Neural progenitor cell (in vitro differentiated cells): ENCODE results near the gene FAM229A. TPM values are rescaled to one million over a fixed set of nuclear protein-coding genes. Genes with fewer than 3 reads are reported as not detected.

Experiments used
- DNase-seq: peaks from one replicate; pipeline ENCODE4 v3.0.0-alpha.2; 2016; ENCODE audit warnings: low spot score
- H2AFZ ChIP-seq: fragments of 200-600 bp; sonication (generic); replicated peaks from 2 replicates; pipeline ENCODE4 v1.6.1; 2016; ENCODE audit warnings: antibody characterized with exemption
- H3F3A ChIP-seq: fragments of 200-600 bp; sonication (generic); 2 replicates; pipeline ENCODE4 v1.6.1; 2016; ENCODE audit warnings: antibody characterized with exemption, low read depth
- H3K27ac ChIP-seq: fragments of 200-600 bp; sonication (generic); 2 replicates; pipeline ENCODE4 v1.5.1; 2016; ENCODE audit warnings: mild to moderate bottlenecking
- H3K27me3 ChIP-seq: fragments of 200-600 bp; sonication (generic); 2 replicates; pipeline ENCODE4 v1.6.1; 2016; ENCODE audit warnings: mild to moderate bottlenecking, moderate library complexity
- H3K36me3 ChIP-seq: fragments of 200-600 bp; sonication (generic); 2 replicates; pipeline ENCODE4 v1.5.1; 2016
- H3K4me1 ChIP-seq: fragments of 200-600 bp; sonication (generic); 2 replicates; pipeline ENCODE4 v1.6.1; 2016; ENCODE audit warnings: mixed run types
- H3K4me2 ChIP-seq: fragments of 200-600 bp; sonication (generic); 2 replicates; pipeline ENCODE4 v1.6.1; 2016
- H3K4me3 ChIP-seq: fragments of 200-600 bp; sonication (generic); 2 replicates; pipeline ENCODE4 v1.5.1; 2016
- H3K79me2 ChIP-seq: fragments of 200-600 bp; sonication (generic); 2 replicates; pipeline ENCODE4 v1.6.1; 2016; ENCODE audit warnings: low read depth
- H3K9ac ChIP-seq: fragments of 200-600 bp; sonication (generic); 2 replicates; pipeline ENCODE4 v1.6.1; 2016
- H3K9me3 ChIP-seq: fragments of 200-600 bp; sonication (generic); 2 replicates; pipeline ENCODE4 v1.5.1; 2016; ENCODE audit warnings: low read depth
- H4K20me1 ChIP-seq: fragments of 200-600 bp; sonication (generic); 2 replicates; pipeline ENCODE4 v1.6.1; 2016; ENCODE audit warnings: low read depth
- H3K27ac Mint-ChIP-seq: 3 replicates; pipeline ENCODE4 v1.8.0; 2021; ENCODE audit warnings: mixed read lengths
- H3K27me3 Mint-ChIP-seq: 2 replicates; pipeline ENCODE4 v1.8.0; 2022; ENCODE audit warnings: low read depth, mild to moderate bottlenecking, inconsistent platforms, moderate library complexity, mixed read lengths; ENCODE audit not compliant: insufficient read depth
- H3K36me3 Mint-ChIP-seq: 3 replicates; pipeline ENCODE4 v1.8.0; 2021; ENCODE audit warnings: mixed read lengths
- H3K4me1 Mint-ChIP-seq: 3 replicates; pipeline ENCODE4 v1.8.0; 2021; ENCODE audit warnings: mixed read lengths
- H3K4me3 Mint-ChIP-seq: 3 replicates; pipeline ENCODE4 v1.8.0; 2021; ENCODE audit warnings: mild to moderate bottlenecking, moderate library complexity, mixed read lengths
- H3K9me3 Mint-ChIP-seq: 3 replicates; pipeline ENCODE4 v1.8.0; 2020; ENCODE audit warnings: mixed read lengths
- EZH2 ChIP-seq: fragments of 200-600 bp; sonication (generic); IDR thresholded peaks from 2 replicates; pipeline ENCODE4 v1.6.1; 2017; ENCODE audit warnings: antibody characterized with exemption, mild to moderate bottlenecking, moderate library complexity
- EZH2phosphoT487 ChIP-seq: fragments of 200-600 bp; sonication (generic); IDR thresholded peaks from 2 replicates; pipeline ENCODE4 v1.6.1; 2017; ENCODE audit warnings: antibody characterized with exemption
- total RNA-seq: library from RNA; depleted of rRNA; stranded (reverse); fragments of >200 nt; gene quantifications from 2 replicates; pipeline ENCODE4 v1.2.3, GENCODE V29; 2015; ENCODE audit warnings: low replicate concordance
- TF ChIP-seq, protein P1 (sequence below): fragments of 200-600 bp; sonication (generic); IDR thresholded peaks from 2 replicates; pipeline ENCODE4 v1.5.1; 2017; ENCODE audit warnings: antibody characterized with exemption, mild to moderate bottlenecking

Gene FAM229A
- total RNA-seq, 1 donor from 2014 or later = 3.8 TPM

DNA sequence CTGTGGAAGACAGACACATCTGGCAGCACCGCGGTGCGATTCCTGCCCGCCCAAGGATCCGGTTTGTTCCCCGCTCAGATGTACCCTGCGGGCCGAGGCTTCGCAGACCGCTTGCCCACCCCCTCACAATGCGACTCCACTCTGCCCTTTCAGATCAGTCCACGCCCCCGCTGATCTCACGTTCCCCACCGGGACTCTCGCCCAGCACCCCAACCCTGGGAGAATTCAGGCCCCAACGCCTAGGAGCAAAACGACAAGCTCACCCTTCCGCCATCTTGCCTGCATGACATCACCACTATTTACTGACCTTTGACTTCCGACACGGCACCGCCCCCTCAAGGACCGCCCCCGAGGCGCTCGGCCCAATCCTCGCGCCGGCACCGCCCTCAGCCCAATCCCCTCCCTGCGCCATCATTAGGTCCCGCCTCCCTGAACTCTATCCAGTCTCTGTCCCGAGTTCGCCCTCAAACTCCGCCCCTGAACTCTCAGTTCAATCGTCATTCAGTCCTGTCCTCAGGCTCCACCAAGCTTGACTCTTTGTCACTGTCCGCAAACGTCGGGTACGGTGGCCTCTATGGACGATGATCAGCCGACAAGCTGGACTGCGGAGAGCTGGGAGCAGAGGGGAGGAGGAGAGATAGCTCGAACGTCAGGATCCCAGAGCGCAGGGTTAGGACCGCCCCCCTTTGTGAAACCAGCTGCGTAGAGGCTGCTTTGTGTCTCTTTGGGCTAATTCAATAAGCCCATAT, 32.0 kb upstream of the FAM229A start, which contains the start of gene BSDC1:
BSDC1 (minus strand) TSS at position 301 of the 749 bp plus-strand sequence; CDS start at position 274, 27 bp downstream.
- H3K27me3 Mint-ChIP-seq = no peaks in the 10 kb centered on the region
- peak within 1 kb of the TSS; percentile 100 for H3K4me3 Mint-ChIP-seq
- H3K9me3 ChIP-seq = no peaks in the 10 kb centered on the region
- H3F3A ChIP-seq = peaks cover 18% of the 10 kb centered on the region
- peaks cover 14% of the 10 kb centered on the region for H4K20me1 ChIP-seq
- peak; percentile 99 for DNase-seq
- TF ChIP-seq EZH2 (no peak), EZH2phosphoT487 (no peak)
- TF ChIP-seq, protein P1, sequence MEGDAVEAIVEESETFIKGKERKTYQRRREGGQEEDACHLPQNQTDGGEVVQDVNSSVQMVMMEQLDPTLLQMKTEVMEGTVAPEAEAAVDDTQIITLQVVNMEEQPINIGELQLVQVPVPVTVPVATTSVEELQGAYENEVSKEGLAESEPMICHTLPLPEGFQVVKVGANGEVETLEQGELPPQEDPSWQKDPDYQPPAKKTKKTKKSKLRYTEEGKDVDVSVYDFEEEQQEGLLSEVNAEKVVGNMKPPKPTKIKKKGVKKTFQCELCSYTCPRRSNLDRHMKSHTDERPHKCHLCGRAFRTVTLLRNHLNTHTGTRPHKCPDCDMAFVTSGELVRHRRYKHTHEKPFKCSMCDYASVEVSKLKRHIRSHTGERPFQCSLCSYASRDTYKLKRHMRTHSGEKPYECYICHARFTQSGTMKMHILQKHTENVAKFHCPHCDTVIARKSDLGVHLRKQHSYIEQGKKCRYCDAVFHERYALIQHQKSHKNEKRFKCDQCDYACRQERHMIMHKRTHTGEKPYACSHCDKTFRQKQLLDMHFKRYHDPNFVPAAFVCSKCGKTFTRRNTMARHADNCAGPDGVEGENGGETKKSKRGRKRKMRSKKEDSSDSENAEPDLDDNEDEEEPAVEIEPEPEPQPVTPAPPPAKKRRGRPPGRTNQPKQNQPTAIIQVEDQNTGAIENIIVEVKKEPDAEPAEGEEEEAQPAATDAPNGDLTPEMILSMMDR = no peak
- peaks cover 24% of the 10 kb centered on the region for H3K4me1 Mint-ChIP-seq
- no peaks in the 10 kb centered on the region for H3K27me3 ChIP-seq
- H3K4me1 ChIP-seq = peaks cover 14% of the 10 kb centered on the region
- peak within 1 kb of the TSS; percentile 89 for H2AFZ ChIP-seq
- peak within 1 kb of the TSS; percentile 99 for H3K4me2 ChIP-seq
- peak within 1 kb of the TSS; percentile 100 for H3K27ac Mint-ChIP-seq
- H3K9ac ChIP-seq = peak within 1 kb of the TSS; percentile 98
- H3K4me3 ChIP-seq = peak within 1 kb of the TSS; percentile 88
- H3K36me3 ChIP-seq = no peaks in the 10 kb centered on the region
- H3K36me3 Mint-ChIP-seq = peaks cover 4% of the 10 kb centered on the region
- H3K79me2 ChIP-seq = peaks cover 45% of the 10 kb centered on the region
- peaks cover 2% of the 10 kb centered on the region for H3K9me3 Mint-ChIP-seq
- H3K27ac ChIP-seq = peak within 1 kb of the TSS; percentile 98

DNA sequence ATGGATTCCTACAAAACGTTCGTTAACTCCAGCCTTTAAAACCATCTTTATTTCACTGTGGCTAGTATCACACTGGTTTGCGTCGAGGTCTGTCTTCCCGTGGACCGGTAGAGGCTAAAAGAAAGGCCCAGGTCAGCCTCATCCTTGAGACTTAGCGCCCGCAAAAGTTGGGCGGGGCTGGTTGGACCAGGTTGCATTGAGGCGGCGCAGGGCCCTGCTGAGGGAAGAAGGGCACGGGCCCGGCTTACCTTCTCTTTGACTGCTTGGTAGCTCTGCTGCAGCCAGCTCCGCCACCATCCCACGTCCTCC, 31.5 kb upstream of the FAM229A start:
- TF ChIP-seq EZH2phosphoT487 (no peak), EZH2 (no peak)
- TF ChIP-seq, protein P1 = no peak
- Mint-ChIP-seq H3K4me1 (peaks cover 24% of the 10 kb centered on the region), H3K27ac (peak overlapping the region; percentile 100), H3K27me3 (no peaks in the 10 kb centered on the region), H3K36me3 (peaks cover 4% of the 10 kb centered on the region), H3K9me3 (peaks cover 2% of the 10 kb centered on the region), H3K4me3 (peak overlapping the region; percentile 100)
- Histone ChIP-seq H3K9ac (peak overlapping the region; percentile 98), H3K9me3 (no peaks in the 10 kb centered on the region), H3K4me1 (peaks cover 14% of the 10 kb centered on the region), H3K27ac (peak overlapping the region; percentile 90), H3K79me2 (peaks cover 45% of the 10 kb centered on the region), H3F3A (peaks cover 18% of the 10 kb centered on the region), H2AFZ (peak overlapping the region; percentile 89), H3K27me3 (no peaks in the 10 kb centered on the region), H3K4me3 (peak overlapping the region; percentile 88), H3K4me2 (peak overlapping the region; percentile 97), H3K36me3 (no peaks in the 10 kb centered on the region), H4K20me1 (peaks cover 14% of the 10 kb centered on the region)
- peak; percentile 75 for DNase-seq

DNA sequence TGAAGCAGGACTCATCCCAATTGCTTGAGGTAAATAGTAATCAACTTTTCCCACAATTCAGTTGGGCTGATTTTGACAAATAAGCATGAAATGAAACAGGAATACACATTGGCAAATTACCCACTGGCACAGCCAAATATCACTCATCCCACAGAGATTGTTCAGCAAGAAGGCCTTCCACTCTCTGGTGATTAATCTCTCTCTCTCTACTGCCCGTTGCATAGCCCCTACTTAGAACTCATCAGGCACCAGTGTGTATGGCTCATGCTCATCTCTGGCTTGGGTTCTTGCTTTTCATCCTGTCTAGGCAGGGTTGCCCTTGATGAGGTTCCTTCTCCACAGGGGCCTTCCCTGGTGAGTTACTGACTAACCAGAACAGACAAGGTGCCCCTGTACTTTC, 30.9 kb upstream of the FAM229A start:
- Mint-ChIP-seq H3K4me3 (peak overlapping the region; percentile 100), H3K4me1 (peaks cover 24% of the 10 kb centered on the region), H3K9me3 (peaks cover 2% of the 10 kb centered on the region), H3K27me3 (no peaks in the 10 kb centered on the region), H3K36me3 (peaks cover 4% of the 10 kb centered on the region), H3K27ac (no peak overlapping the region)
- Histone ChIP-seq H3K9me3 (no peaks in the 10 kb centered on the region), H3F3A (peaks cover 18% of the 10 kb centered on the region), H2AFZ (no peak overlapping the region), H3K79me2 (peaks cover 45% of the 10 kb centered on the region), H3K9ac (peak overlapping the region; percentile 98), H3K4me3 (peak overlapping the region; percentile 88), H3K36me3 (no peaks in the 10 kb centered on the region), H3K27me3 (no peaks in the 10 kb centered on the region), H4K20me1 (peaks cover 14% of the 10 kb centered on the region), H3K4me2 (peak overlapping the region; percentile 97), H3K4me1 (peaks cover 14% of the 10 kb centered on the region), H3K27ac (no peak overlapping the region)
- no peak for DNase-seq
- TF ChIP-seq, protein P1 = no peak
- TF ChIP-seq EZH2phosphoT487 (no peak), EZH2 (no peak)
